HepG2 (cell line): ENCODE data around the gene RHOG. TPM values are rescaled to one million over a fixed set of nuclear protein-coding genes. Genes with fewer than 3 reads are reported as not detected.
A peak's percentile ranks its signal among the peaks of the same experiment; 100 is the strongest.

Source experiments
- BCLAF1 ChIP-seq: fragments of 450-650 bp; IDR thresholded peaks from 2 replicates; pipeline ENCODE4 v1.6.1; 2017; ENCODE audit warnings: mild to moderate bottlenecking
- HNF4G ChIP-seq, 2 experiments: sonication (generic) in 1 of 2; formaldehyde crosslinking in 1 of 2; IDR thresholded peaks; 2 replicates each; pipeline versions ENCODE4 v1.4.0 to v1.6.1; 2011 to 2020; ENCODE audit warnings: borderline replicate concordance in 2 of 2, low read depth in 2 of 2, mild to moderate bottlenecking in 2 of 2, low read length in 1 of 2, missing genetic modification reagents in 1 of 2, moderate library complexity in 1 of 2
- KAT8 ChIP-seq: IDR thresholded peaks from 2 replicates; pipeline ENCODE4 v1.6.1; 2016; ENCODE audit warnings: missing genetic modification reagents, missing compliant biosample characterization
- KDM3A ChIP-seq: IDR thresholded peaks from 2 replicates; pipeline ENCODE4 v1.6.1; 2018; ENCODE audit warnings: low read depth, missing compliant biosample characterization
- NFATC3 ChIP-seq: sonication (generic); formaldehyde crosslinking; IDR thresholded peaks from 2 replicates; pipeline ENCODE4 v1.5.1; 2020; ENCODE audit warnings: mild to moderate bottlenecking, missing genetic modification reagents
- NR0B2 ChIP-seq: sonication (generic); formaldehyde crosslinking; IDR thresholded peaks from 2 replicates; pipeline ENCODE4 v1.4.0; 2020; ENCODE audit warnings: mild to moderate bottlenecking, missing genetic modification reagents
- NR1H2 ChIP-seq: sonication (generic); formaldehyde crosslinking; IDR thresholded peaks from 2 replicates; pipeline ENCODE4 v1.8.1; 2022; ENCODE audit warnings: low read depth, missing genetic modification reagents, borderline replicate concordance
- POLR2A ChIP-seq, 2 experiments: IDR thresholded peaks; 2 replicates each; pipeline ENCODE4 v1.6.1; 2011; ENCODE audit warnings: low read depth in 2 of 2, low read length in 2 of 2, mild to moderate bottlenecking in 1 of 2, moderate library complexity in 1 of 2; ENCODE audit not compliant: insufficient read depth in 1 of 2
- PRDM15 ChIP-seq: sonication (generic); formaldehyde crosslinking; IDR thresholded peaks from 2 replicates; pipeline ENCODE4 v1.4.0; 2020; ENCODE audit warnings: missing genetic modification reagents
- SIN3A ChIP-seq: IDR thresholded peaks from 2 replicates; pipeline ENCODE4 v1.6.1; 2011; ENCODE audit warnings: low read depth, mild to moderate bottlenecking, control low read depth, low read length, borderline replicate concordance
- SP4 ChIP-seq: sonication (generic); formaldehyde crosslinking; IDR thresholded peaks from 2 replicates; pipeline ENCODE4 v1.8.1; 2023; ENCODE audit warnings: mild to moderate bottlenecking, missing genetic modification reagents
- TFDP1 ChIP-seq: IDR thresholded peaks from 2 replicates; pipeline ENCODE4 v1.6.1; 2016; ENCODE audit warnings: missing compliant biosample characterization, missing genetic modification reagents, borderline replicate concordance
- ZBTB42 ChIP-seq: sonication (generic); formaldehyde crosslinking; IDR thresholded peaks from 2 replicates; pipeline ENCODE4 v1.5.0; 2020; ENCODE audit warnings: mild to moderate bottlenecking, missing genetic modification reagents
- ZC3H13 ChIP-seq: sonication (generic); formaldehyde crosslinking; IDR thresholded peaks from 2 replicates; pipeline ENCODE4 v1.8.1; 2023; ENCODE audit warnings: mild to moderate bottlenecking, missing genetic modification reagents, moderate library complexity
- ZFP91 ChIP-seq: sonication (generic); formaldehyde crosslinking; IDR thresholded peaks from 2 replicates; pipeline ENCODE4 v1.9.0; 2022; ENCODE audit warnings: missing genetic modification reagents, mild to moderate bottlenecking, borderline replicate concordance
- ZNF496 ChIP-seq: sonication (generic); formaldehyde crosslinking; IDR thresholded peaks from 2 replicates; pipeline ENCODE4 v1.8.1; 2023; ENCODE audit warnings: mild to moderate bottlenecking, moderate library complexity, missing genetic modification reagents; ENCODE audit not compliant: insufficient replicate concordance
- ZNF75D ChIP-seq: sonication (generic); formaldehyde crosslinking; IDR thresholded peaks from 2 replicates; pipeline ENCODE4 v1.8.1; 2023; ENCODE audit warnings: missing genetic modification reagents, mild to moderate bottlenecking, borderline replicate concordance
- polyA plus RNA-seq, 8 experiments: library from polyadenylated mRNA; depleted of rRNA in 3 of 8; stranded (reverse) in 7 of 8; unstranded in 1 of 8; fragments of >200 nt; fragmentation: Illumina TruSeq in 4 of 8; extraction: Trizol in 4 of 8; gene quantifications; 2 replicates each; pipeline versions ENCODE4 v1.2.1 to v1.2.3, GENCODE V29; 2011 to 2016; ENCODE audit warnings: low read depth in 4 of 8, missing spikeins in 1 of 8, mixed read lengths in 1 of 8; ENCODE audit not compliant: insufficient read depth in 1 of 8
- total RNA-seq, 5 experiments: library from RNA; depleted of rRNA; stranded (reverse); fragments of >200 nt; fragmentation: Illumina TruSeq; extraction: Trizol; gene quantifications; 2 replicates each; pipeline ENCODE4 v1.2.3, GENCODE V29; 2016; ENCODE audit warnings: low read depth in 1 of 5

RHOG gene
- total and polyA plus RNA-seq, 2 of the 13 experiments (the other 11 are each of a cell fraction or from before 2014, with no cell fraction given), result 7.7 to 23.4 TPM

GRCh38 chr11:3807909-3808860, 32.6 kb downstream of the RHOG start, which contains the start of gene PGAP2 (continued):
- no peak for TF ChIP-seq PRDM15 (CRISPR knock-in tag)
- TF ChIP-seq ZNF496 (CRISPR knock-in tag), result no peak
- peak in 1 of 2 experiments; percentile 52; a peak in 2 of 4 replicates for TF ChIP-seq POLR2A (IDR thresholded peaks at IDR 0.05; ENCODE audit: insufficient read depth in 1 of 2, low read depth in 2 of 2, low read length in 2 of 2)
- 0 out of 2 replicates have a peak, but pooled peaks have one; percentile 18 for TF ChIP-seq ZC3H13
- no peak for TF ChIP-seq ZNF75D (CRISPR knock-in tag)
- peak; percentile 24; the same call in 1 of the 2 replicates for TF ChIP-seq KAT8 (CRISPR knock-in tag)
- TF ChIP-seq HNF4G (IDR thresholded peaks at IDR 0.05; ENCODE audit: borderline replicate concordance, low read depth, low read length), result no peak
- 0 out of 2 replicates have a peak, but pooled peaks have one; percentile 23 for TF ChIP-seq HNF4G (CRISPR knock-in tag; IDR thresholded peaks at IDR 0.05; ENCODE audit: borderline replicate concordance, low read depth)
- no peak for TF ChIP-seq ZBTB42 (CRISPR knock-in tag)
- TF ChIP-seq TFDP1 (CRISPR knock-in tag), result no peak
- peak; percentile 31; the same call in 1 of the 2 replicates for TF ChIP-seq ZFP91 (CRISPR knock-in tag)
- no peak for TF ChIP-seq NFATC3 (CRISPR knock-in tag)
- TF ChIP-seq NR1H2 (CRISPR knock-in tag), result no peak
- no peak for TF ChIP-seq BCLAF1
- no peak for TF ChIP-seq SP4 (CRISPR knock-in tag)
- TF ChIP-seq SIN3A, result peak; percentile 49; the same call in 1 of the 2 replicates
- TF ChIP-seq NR0B2 (CRISPR knock-in tag), result 0 out of 2 replicates have a peak, but pooled peaks have one; percentile 22
- TF ChIP-seq KDM3A, result no peak
